ENCODE results near the gene RFX4.

RFX4 gene

DNA sequence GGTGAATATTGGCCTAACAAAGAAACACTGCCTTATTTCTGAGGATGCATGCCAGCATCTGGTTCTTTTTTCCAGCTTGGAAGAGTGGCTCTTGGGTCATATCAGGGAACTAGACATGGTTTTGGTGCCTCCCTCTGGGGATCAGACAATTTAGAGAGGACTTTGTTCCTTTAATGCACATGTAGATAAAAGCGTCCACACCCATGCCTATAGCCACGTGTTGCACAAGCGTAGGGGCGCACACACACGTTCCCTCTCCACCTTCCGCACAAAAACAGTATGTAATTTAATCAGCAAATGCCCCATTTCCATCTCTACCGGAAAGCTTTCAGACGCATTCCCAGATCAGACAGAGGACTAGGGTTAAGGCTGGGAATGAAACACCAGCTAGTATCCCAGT, 130.0 kb downstream of the RFX4 start:
- ATAC-seq (ENCODE audit: low read depth), result no peak
- H3K4me1 ChIP-seq (ENCODE audit: insufficient read depth, poor library complexity, severe bottlenecking), result no peaks in the 10 kb centered on the region
- TF ChIP-seq, protein P1, sequence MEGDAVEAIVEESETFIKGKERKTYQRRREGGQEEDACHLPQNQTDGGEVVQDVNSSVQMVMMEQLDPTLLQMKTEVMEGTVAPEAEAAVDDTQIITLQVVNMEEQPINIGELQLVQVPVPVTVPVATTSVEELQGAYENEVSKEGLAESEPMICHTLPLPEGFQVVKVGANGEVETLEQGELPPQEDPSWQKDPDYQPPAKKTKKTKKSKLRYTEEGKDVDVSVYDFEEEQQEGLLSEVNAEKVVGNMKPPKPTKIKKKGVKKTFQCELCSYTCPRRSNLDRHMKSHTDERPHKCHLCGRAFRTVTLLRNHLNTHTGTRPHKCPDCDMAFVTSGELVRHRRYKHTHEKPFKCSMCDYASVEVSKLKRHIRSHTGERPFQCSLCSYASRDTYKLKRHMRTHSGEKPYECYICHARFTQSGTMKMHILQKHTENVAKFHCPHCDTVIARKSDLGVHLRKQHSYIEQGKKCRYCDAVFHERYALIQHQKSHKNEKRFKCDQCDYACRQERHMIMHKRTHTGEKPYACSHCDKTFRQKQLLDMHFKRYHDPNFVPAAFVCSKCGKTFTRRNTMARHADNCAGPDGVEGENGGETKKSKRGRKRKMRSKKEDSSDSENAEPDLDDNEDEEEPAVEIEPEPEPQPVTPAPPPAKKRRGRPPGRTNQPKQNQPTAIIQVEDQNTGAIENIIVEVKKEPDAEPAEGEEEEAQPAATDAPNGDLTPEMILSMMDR (IDR thresholded peaks at IDR 0.05; ENCODE audit: poor library complexity, severe bottlenecking), result no peak
- H3K27me3 ChIP-seq (ENCODE audit: insufficient read depth, poor library complexity, severe bottlenecking), result peaks cover 10% of the 10 kb centered on the region
- no peak overlapping the region for H3K27ac ChIP-seq (ENCODE audit: poor library complexity, severe bottlenecking)
- no peaks in the 10 kb centered on the region for H3K9me3 ChIP-seq (ENCODE audit: severe bottlenecking)
- no peak overlapping the region for H3K4me3 ChIP-seq (ENCODE audit: severe bottlenecking)
- DNase-seq (ENCODE audit: low spot score), result no peak
- no peaks in the 10 kb centered on the region for H3K36me3 ChIP-seq (ENCODE audit: low read depth)

DNA sequence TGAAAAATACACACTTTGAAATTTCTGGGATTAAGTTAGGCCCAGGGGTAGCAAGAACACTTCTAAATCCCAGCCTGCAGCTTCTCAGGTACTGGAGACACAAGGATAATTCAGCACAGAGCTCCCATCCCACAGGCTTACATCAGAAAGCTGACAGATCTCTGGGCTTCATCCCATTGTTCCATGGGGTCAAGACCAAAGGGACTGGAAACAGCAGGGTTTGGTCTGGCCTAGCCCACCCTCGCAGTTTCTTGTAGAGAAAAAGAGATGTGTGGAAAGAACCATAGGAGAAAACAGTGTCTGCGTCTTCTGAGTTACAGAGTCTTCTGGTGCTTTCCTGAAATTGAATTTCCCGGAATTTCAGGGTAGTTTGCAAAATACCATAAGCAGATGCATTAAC, 132.1 kb downstream of the RFX4 start:
- no peaks in the 10 kb centered on the region for H3K9me3 ChIP-seq (ENCODE audit: severe bottlenecking)
- no peaks in the 10 kb centered on the region for H3K36me3 ChIP-seq (ENCODE audit: low read depth)
- TF ChIP-seq, protein P1 (IDR thresholded peaks at IDR 0.05; ENCODE audit: poor library complexity, severe bottlenecking), result no peak
- no peak for DNase-seq (ENCODE audit: low spot score)
- no peak for ATAC-seq (ENCODE audit: low read depth)
- H3K4me3 ChIP-seq (ENCODE audit: severe bottlenecking), result no peak overlapping the region
- H3K27me3 ChIP-seq (ENCODE audit: insufficient read depth, poor library complexity, severe bottlenecking), result peaks cover 10% of the 10 kb centered on the region
- H3K4me1 ChIP-seq (ENCODE audit: insufficient read depth, poor library complexity, severe bottlenecking), result no peaks in the 10 kb centered on the region
- H3K27ac ChIP-seq (ENCODE audit: poor library complexity, severe bottlenecking), result no peak overlapping the region

DNA sequence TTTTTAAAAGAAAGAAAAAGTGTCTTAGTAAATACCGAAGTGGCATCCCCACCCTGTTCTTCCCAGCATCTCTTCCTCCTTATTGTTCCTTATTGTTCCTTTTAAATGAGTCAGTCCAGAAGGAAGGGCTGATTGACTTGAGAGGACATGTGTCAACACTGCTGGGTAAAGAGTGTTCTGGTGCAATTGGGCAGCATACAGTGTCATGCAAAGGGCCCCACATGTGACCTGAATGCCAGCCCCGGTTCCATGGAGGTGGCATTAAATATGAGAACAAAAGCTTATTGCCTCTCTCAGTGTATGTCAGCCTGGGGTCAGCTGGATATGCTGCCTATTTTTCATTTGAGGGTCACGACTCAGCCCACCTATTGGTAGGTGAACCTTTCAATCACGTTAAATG, 132.8 kb downstream of the RFX4 start:
- Histone ChIP-seq H3K4me3 (ENCODE audit: severe bottlenecking) (no peak overlapping the region), H3K27ac (ENCODE audit: poor library complexity, severe bottlenecking) (no peak overlapping the region), H3K36me3 (ENCODE audit: low read depth) (no peaks in the 10 kb centered on the region), H3K27me3 (ENCODE audit: insufficient read depth, poor library complexity, severe bottlenecking) (peaks cover 10% of the 10 kb centered on the region), H3K9me3 (ENCODE audit: severe bottlenecking) (no peaks in the 10 kb centered on the region), H3K4me1 (ENCODE audit: insufficient read depth, poor library complexity, severe bottlenecking) (no peaks in the 10 kb centered on the region)
- ATAC-seq (ENCODE audit: low read depth), result no peak
- DNase-seq (ENCODE audit: low spot score), result no peak
- TF ChIP-seq, protein P1 (IDR thresholded peaks at IDR 0.05; ENCODE audit: poor library complexity, severe bottlenecking), result no peak

DNA sequence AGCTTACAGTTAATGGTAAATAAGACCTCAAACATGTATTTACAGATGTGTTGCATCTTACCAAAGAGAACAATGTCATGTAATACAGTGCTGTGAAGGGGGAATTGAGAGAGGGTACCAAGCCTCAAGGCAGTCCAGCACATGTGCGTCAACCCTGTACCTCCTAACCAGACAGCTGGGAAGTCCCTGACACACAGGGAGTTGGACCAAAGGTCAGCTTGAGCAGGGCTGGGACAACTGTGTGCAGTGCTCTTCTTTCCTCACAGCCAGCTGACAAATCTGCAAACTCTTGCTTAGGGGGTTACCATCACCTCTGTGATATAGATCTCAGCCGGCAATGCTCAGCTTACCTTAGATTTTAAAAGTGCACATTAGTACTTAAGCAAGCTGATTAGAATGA, 134.9 kb downstream of the RFX4 start:
- DNase-seq (ENCODE audit: low spot score) (no peak), ATAC-seq (ENCODE audit: low read depth) (no peak)
- no peaks in the 10 kb centered on the region for H3K27me3 ChIP-seq (ENCODE audit: insufficient read depth, poor library complexity, severe bottlenecking)
- H3K9me3 ChIP-seq (ENCODE audit: severe bottlenecking), result no peaks in the 10 kb centered on the region
- no peak overlapping the region for H3K27ac ChIP-seq (ENCODE audit: poor library complexity, severe bottlenecking)
- no peak overlapping the region for H3K4me3 ChIP-seq (ENCODE audit: severe bottlenecking)
- TF ChIP-seq, protein P1 (IDR thresholded peaks at IDR 0.05; ENCODE audit: poor library complexity, severe bottlenecking), result no peak
- H3K4me1 ChIP-seq (ENCODE audit: insufficient read depth, poor library complexity, severe bottlenecking), result no peaks in the 10 kb centered on the region
- H3K36me3 ChIP-seq (ENCODE audit: low read depth), result no peaks in the 10 kb centered on the region

DNA sequence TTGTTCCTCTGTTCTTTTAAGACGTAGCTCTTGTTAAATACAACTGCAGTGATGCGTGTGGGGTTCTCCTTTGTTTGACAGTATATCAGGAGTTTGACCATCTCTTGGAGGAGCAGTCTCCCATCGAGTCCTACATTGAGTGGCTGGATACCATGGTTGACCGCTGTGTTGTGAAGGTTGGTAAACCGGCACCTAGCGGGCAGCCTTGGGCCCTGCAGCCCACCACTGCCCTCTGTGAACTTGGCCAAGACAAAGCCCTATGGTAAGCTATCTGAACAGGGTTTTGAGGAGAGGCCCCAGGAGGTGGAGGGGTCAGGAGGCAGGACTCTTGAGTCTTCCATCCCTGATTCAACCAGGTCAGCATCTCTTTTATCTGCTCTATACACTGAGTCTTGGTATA, 137.1 kb downstream of the RFX4 start:
- ATAC-seq (ENCODE audit: low read depth) (no peak), DNase-seq (ENCODE audit: low spot score) (no peak)
- H3K4me1 ChIP-seq (ENCODE audit: insufficient read depth, poor library complexity, severe bottlenecking), result no peaks in the 10 kb centered on the region
- H3K9me3 ChIP-seq (ENCODE audit: severe bottlenecking), result no peaks in the 10 kb centered on the region
- H3K27ac ChIP-seq (ENCODE audit: poor library complexity, severe bottlenecking), result no peak overlapping the region
- TF ChIP-seq, protein P1 (IDR thresholded peaks at IDR 0.05; ENCODE audit: poor library complexity, severe bottlenecking), result no peak
- H3K4me3 ChIP-seq (ENCODE audit: severe bottlenecking), result no peak overlapping the region
- no peaks in the 10 kb centered on the region for H3K36me3 ChIP-seq (ENCODE audit: low read depth)
- peaks cover 2% of the 10 kb centered on the region for H3K27me3 ChIP-seq (ENCODE audit: insufficient read depth, poor library complexity, severe bottlenecking)

Measured in RWPE2 (cell line).